ENCODE measurements around the gene CRTAC1.
A peak's percentile ranks its signal among the peaks of the same experiment; 100 is the strongest.

CRTAC1 gene

DNA sequence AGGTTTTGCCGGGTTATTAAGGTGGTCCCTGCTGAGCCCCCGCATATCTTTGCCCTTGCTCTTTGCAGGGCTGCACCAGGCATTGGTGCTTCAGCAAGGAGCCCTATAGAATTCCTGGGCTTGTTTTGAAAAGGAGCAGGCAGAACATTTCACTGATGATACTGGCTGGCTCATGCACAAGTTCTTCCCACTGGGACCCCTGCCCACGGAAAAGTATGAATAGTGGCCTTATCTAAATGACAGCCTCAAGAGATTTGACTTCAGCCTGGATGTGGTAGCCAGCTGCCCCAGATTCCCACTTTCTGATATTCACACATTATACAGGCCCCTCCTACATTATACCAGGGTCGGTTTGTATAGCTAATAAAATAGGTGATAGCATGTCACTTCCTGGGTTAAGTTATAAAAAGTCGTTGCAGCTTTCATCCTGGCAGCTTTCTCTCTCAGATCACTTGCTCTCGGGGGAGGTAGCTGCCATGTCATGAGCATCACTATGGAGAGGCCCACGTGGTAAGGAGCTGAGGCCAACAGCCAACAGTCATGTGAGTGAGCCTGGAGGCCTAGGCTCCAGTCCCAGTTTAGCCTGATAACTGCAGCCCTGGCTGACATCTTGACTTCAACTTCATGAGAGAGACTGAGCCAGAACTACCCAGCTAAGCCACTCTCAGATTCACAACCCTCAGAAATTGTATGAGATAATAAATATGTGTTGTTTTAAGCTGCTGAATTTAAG lies 16.8 kb upstream of the CRTAC1 start:
- Histone ChIP-seq H3K4me3 (ENCODE audit: low read depth, low read length) (no peak overlapping the region), H3K27me3 (ENCODE audit: control insufficient read depth, insufficient read depth, low read length) (peaks cover 25% of the 10 kb centered on the region), H3K4me1 (ENCODE audit: control insufficient read depth, insufficient read depth, low read length) (no peaks in the 10 kb centered on the region), H3K36me3 (ENCODE audit: control insufficient read depth, insufficient read depth, low read length) (no peaks in the 10 kb centered on the region), H3K9me3 (ENCODE audit: control insufficient read depth, insufficient read depth, low read length) (no peaks in the 10 kb centered on the region), H3K9ac (ENCODE audit: low read depth, low read length) (no peak overlapping the region), H3K27ac (ENCODE audit: low read depth, low read length) (no peak overlapping the region)

DNA sequence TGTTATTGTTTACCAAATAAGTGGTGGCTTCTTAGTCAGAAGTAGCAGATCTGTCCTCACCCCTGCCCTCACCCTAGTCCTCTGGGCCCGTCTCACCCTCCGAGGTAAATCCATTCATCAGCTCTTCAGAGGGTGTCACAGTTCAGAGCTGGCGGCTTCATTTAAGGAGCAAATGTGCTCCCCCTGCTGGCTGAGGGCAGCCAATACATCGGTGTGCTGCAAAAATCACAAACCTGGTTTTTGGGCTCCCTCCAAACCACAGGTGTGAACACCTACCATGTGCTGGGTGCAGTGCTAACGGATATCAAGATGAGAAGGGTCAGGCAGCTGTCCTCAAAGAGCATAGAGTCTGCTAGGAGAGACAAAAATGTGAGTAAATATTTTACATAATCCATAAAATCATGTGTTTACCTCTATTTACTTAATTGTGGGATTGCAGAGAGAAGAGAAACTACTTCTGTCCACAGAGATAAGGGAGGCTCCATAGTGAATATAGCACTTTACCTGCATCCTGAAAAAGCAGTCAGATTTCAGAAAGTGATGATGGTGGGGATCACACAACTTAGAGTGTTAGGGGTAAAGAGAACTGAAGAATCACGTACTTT lies 15.5 kb upstream of the CRTAC1 start:
- no peak overlapping the region for H3K4me3 ChIP-seq (ENCODE audit: low read depth, low read length)
- H3K9ac ChIP-seq (ENCODE audit: low read depth, low read length) = no peak overlapping the region
- H3K27me3 ChIP-seq (ENCODE audit: control insufficient read depth, insufficient read depth, low read length) = peaks cover 25% of the 10 kb centered on the region
- no peaks in the 10 kb centered on the region for H3K36me3 ChIP-seq (ENCODE audit: control insufficient read depth, insufficient read depth, low read length)
- H3K4me1 ChIP-seq (ENCODE audit: control insufficient read depth, insufficient read depth, low read length) = no peaks in the 10 kb centered on the region
- no peak overlapping the region for H3K27ac ChIP-seq (ENCODE audit: low read depth, low read length)
- no peaks in the 10 kb centered on the region for H3K9me3 ChIP-seq (ENCODE audit: control insufficient read depth, insufficient read depth, low read length)

DNA sequence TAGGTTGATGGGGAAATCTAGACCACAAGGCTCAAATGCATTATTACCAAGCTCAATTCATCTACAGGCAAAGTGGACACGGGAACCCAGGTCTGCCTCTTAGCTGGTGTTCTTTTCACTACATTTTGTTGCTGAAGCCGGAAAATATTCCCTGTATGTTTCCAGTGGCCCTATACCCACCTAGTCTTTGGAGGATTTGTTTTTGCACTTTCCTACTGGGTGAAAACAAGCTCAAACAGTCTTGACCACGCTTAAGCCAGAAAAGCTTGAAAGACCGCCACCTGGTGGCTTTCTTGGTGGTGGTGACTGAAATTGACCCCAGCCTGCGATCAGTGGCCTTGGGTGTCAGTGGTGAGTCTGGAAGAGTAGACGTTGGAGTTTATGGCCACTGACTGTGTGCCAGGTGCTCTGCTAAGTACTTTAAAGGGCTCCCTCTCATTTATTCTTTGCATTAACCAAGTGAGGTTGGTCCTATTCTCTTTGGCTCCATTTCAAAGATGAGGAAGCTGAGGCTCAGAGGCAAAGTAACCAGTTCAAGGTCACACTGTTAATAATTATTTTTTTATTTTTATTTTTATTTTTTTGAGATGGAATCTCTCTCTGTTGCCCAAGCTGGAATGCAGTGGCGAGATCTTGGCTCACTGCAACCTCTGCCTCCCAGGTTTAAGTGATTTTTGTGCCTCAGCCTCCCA lies 11.1 kb upstream of the CRTAC1 start:
- Histone ChIP-seq H3K27me3 (ENCODE audit: control insufficient read depth, insufficient read depth, low read length) (peaks cover 64% of the 10 kb centered on the region), H3K36me3 (ENCODE audit: control insufficient read depth, insufficient read depth, low read length) (no peaks in the 10 kb centered on the region), H3K9me3 (ENCODE audit: control insufficient read depth, insufficient read depth, low read length) (no peaks in the 10 kb centered on the region), H3K4me3 (ENCODE audit: low read depth, low read length) (no peak overlapping the region), H3K9ac (ENCODE audit: low read depth, low read length) (no peak overlapping the region), H3K4me1 (ENCODE audit: control insufficient read depth, insufficient read depth, low read length) (no peaks in the 10 kb centered on the region), H3K27ac (ENCODE audit: low read depth, low read length) (no peak overlapping the region)

DNA sequence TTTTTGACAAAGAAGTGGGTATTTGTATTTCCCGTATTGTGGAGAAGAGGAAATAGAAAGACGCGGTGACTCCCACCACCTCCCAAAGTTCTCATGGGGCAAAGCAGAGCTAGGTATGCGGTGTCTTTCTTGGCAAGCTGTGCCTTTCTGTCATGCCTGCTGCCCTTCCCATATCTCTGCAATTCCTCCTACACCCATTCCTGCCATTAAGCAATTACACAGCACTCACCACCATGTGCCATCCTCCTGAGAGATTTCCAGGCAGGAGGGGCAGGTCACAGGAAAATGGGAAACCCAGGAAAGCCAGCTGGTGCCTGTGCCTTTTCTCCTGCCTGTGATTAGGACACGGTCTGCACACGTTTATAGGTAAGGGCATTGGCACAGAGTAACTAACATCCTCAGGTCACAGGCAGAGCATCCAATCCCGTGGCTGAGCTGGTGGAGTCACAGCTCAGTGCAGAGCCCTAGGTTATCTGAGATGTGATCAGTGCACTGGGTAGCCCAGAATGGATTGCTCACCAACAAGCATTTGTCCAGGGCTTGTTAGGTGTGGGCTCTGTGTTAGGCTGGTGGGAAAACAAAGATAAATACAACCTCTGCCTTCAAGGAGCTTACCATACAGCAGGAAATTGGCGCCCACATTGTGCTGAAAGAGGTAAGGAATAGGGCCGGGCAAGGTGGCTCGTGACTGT lies 9.4 kb upstream of the CRTAC1 start:
- H3K9ac ChIP-seq (ENCODE audit: low read depth, low read length) = no peak overlapping the region
- no peaks in the 10 kb centered on the region for H3K36me3 ChIP-seq (ENCODE audit: control insufficient read depth, insufficient read depth, low read length)
- no peaks in the 10 kb centered on the region for H3K4me1 ChIP-seq (ENCODE audit: control insufficient read depth, insufficient read depth, low read length)
- H3K27me3 ChIP-seq (ENCODE audit: control insufficient read depth, insufficient read depth, low read length) = peaks cover 73% of the 10 kb centered on the region
- no peak overlapping the region for H3K27ac ChIP-seq (ENCODE audit: low read depth, low read length)
- no peaks in the 10 kb centered on the region for H3K9me3 ChIP-seq (ENCODE audit: control insufficient read depth, insufficient read depth, low read length)
- no peak overlapping the region for H3K4me3 ChIP-seq (ENCODE audit: low read depth, low read length)

DNA sequence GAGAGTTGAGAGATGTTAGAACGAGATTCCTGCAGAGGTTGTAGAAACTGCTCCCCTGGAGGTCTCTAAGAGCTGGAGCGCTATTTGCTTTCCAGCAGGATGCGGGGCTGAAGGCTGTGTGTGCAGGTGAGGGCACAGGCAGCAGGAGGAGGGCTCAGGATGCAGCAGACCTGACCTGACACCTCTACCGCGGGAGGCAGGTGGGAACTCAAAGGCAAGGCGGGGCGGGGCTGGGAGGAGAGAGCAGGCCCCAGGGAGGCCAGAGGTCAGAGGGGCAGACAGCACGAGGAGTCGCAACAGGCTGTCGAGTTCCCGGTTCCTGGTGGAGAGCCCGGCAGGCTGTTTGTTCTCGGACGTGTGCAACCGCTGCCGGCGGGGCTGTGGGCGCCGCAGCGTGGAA lies 7.9 kb upstream of the CRTAC1 start:
- Histone ChIP-seq H3K4me3 (ENCODE audit: low read depth, low read length) (no peak overlapping the region), H3K27me3 (ENCODE audit: control insufficient read depth, insufficient read depth, low read length) (peaks cover 74% of the 10 kb centered on the region), H3K36me3 (ENCODE audit: control insufficient read depth, insufficient read depth, low read length) (no peaks in the 10 kb centered on the region), H3K9me3 (ENCODE audit: control insufficient read depth, insufficient read depth, low read length) (no peaks in the 10 kb centered on the region), H3K27ac (ENCODE audit: low read depth, low read length) (no peak overlapping the region), H3K4me1 (ENCODE audit: control insufficient read depth, insufficient read depth, low read length) (no peaks in the 10 kb centered on the region), H3K9ac (ENCODE audit: low read depth, low read length) (no peak overlapping the region)

DNA sequence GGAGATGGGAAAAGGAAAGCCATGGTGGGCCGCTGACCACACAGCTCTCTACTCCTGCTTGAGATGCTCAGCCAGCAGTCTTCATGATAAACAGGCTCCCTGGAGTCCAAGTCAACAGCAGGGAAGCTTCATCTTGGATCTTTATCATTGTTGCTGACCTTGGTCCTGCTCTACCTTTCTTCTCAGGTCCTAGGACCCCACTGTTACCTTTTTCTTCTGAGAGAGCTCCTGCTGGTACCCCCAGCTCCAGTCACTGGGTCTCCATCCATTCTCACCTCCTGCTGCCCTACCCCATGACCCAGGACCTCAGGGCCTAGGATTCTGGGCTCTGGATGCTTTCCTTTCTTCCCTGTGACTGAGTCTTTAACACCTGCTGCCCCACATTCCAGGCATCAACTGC lies 5.2 kb upstream of the CRTAC1 start:
- Histone ChIP-seq H3K9me3 (ENCODE audit: control insufficient read depth, insufficient read depth, low read length) (no peaks in the 10 kb centered on the region), H3K4me3 (ENCODE audit: low read depth, low read length) (no peak overlapping the region), H3K9ac (ENCODE audit: low read depth, low read length) (no peak overlapping the region), H3K4me1 (ENCODE audit: control insufficient read depth, insufficient read depth, low read length) (no peaks in the 10 kb centered on the region), H3K27me3 (ENCODE audit: control insufficient read depth, insufficient read depth, low read length) (peaks cover 96% of the 10 kb centered on the region), H3K27ac (ENCODE audit: low read depth, low read length) (no peak overlapping the region), H3K36me3 (ENCODE audit: control insufficient read depth, insufficient read depth, low read length) (no peaks in the 10 kb centered on the region)

DNA sequence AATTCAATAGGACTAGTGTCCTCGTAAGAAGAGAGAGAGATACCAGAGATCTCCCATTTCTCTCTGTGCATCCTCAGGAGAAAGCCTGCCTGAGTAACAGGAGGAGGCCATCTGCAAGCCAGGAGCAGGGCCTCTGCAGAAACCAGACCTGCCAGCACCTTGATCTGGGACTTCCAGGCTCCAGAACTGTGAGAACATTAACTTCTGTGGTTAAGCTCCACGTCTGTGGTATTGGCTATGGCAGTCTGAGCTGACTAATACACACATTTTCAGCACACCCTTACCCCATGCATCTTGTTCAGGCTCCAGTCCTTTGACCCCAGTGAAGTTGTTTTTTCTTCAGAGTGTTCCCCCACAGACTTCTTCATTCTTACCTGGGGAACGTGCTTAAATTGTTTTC lies 3.1 kb upstream of the CRTAC1 start:
- H3K4me1 ChIP-seq (ENCODE audit: control insufficient read depth, insufficient read depth, low read length) = peaks cover 2% of the 10 kb centered on the region; the same call in 1 of the 2 replicates
- H3K36me3 ChIP-seq (ENCODE audit: control insufficient read depth, insufficient read depth, low read length) = no peaks in the 10 kb centered on the region
- no peak overlapping the region for H3K9ac ChIP-seq (ENCODE audit: low read depth, low read length)
- H3K27ac ChIP-seq (ENCODE audit: low read depth, low read length) = no peak overlapping the region
- no peaks in the 10 kb centered on the region for H3K9me3 ChIP-seq (ENCODE audit: control insufficient read depth, insufficient read depth, low read length)
- H3K27me3 ChIP-seq (ENCODE audit: control insufficient read depth, insufficient read depth, low read length) = peaks cover 96% of the 10 kb centered on the region
- H3K4me3 ChIP-seq (ENCODE audit: low read depth, low read length) = no peak overlapping the region

DNA sequence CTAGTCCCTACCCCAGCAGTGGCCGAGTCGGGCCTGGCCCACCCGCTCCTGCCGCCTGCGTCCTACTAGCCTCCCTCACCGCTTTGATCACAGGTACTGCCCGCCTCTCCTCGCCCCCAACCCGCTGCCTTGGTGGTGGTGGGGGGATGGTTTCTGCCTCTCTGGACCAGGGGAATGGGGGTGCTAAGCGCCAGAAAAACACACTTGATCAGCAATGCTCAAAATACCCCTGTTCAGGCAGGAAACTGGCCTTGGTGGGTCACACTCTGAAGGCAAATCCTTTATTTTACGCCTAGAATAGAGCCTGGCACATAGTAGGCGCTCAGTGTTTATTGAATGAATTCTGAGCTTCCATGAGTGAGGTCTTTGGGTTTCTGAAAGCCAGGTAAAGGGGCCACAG lies 1.0 kb upstream of the CRTAC1 start:
- no peak overlapping the region for H3K9ac ChIP-seq (ENCODE audit: low read depth, low read length)
- H3K4me3 ChIP-seq (ENCODE audit: low read depth, low read length) = peak overlapping the region; percentile 70; the same call in 1 of the 2 replicates
- H3K27ac ChIP-seq (ENCODE audit: low read depth, low read length) = no peak overlapping the region
- H3K27me3 ChIP-seq (ENCODE audit: control insufficient read depth, insufficient read depth, low read length) = peaks cover 88% of the 10 kb centered on the region
- no peaks in the 10 kb centered on the region for H3K9me3 ChIP-seq (ENCODE audit: control insufficient read depth, insufficient read depth, low read length)
- peaks cover 2% of the 10 kb centered on the region; the same call in 1 of the 2 replicates for H3K4me1 ChIP-seq (ENCODE audit: control insufficient read depth, insufficient read depth, low read length)
- H3K36me3 ChIP-seq (ENCODE audit: control insufficient read depth, insufficient read depth, low read length) = no peaks in the 10 kb centered on the region

DNA sequence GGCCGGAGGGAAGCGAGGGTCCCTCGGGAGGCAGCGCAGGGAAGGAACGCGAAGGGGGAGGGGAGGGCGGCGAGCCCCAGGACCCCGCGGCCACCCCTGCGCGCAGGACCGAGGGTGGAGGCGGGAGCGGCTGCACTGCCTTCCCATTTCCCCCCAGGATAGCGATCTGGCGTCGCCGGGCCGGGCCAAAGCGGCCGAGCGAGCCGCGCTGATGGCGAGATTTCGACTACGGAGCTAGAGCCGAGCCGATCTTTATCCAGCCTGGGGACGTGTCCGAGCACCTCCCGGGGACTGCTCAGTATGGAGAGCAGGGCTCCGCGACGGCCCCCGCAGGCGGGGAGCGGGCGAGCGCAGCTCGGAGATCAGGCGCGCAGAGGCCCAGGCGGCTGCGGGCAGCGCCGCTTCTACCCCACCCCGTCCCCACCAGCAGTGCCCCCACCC lies 590 bp upstream of the CRTAC1 start:
- no peaks in the 10 kb centered on the region for H3K36me3 ChIP-seq (ENCODE audit: control insufficient read depth, insufficient read depth, low read length)
- peaks cover 2% of the 10 kb centered on the region; the same call in 1 of the 2 replicates for H3K4me1 ChIP-seq (ENCODE audit: control insufficient read depth, insufficient read depth, low read length)
- H3K9ac ChIP-seq (ENCODE audit: low read depth, low read length) = no peak overlapping the region
- H3K4me3 ChIP-seq (ENCODE audit: low read depth, low read length) = peak overlapping the region; percentile 70
- H3K9me3 ChIP-seq (ENCODE audit: control insufficient read depth, insufficient read depth, low read length) = no peaks in the 10 kb centered on the region
- no peak overlapping the region for H3K27ac ChIP-seq (ENCODE audit: low read depth, low read length)
- H3K27me3 ChIP-seq (ENCODE audit: control insufficient read depth, insufficient read depth, low read length) = peaks cover 86% of the 10 kb centered on the region

DNA sequence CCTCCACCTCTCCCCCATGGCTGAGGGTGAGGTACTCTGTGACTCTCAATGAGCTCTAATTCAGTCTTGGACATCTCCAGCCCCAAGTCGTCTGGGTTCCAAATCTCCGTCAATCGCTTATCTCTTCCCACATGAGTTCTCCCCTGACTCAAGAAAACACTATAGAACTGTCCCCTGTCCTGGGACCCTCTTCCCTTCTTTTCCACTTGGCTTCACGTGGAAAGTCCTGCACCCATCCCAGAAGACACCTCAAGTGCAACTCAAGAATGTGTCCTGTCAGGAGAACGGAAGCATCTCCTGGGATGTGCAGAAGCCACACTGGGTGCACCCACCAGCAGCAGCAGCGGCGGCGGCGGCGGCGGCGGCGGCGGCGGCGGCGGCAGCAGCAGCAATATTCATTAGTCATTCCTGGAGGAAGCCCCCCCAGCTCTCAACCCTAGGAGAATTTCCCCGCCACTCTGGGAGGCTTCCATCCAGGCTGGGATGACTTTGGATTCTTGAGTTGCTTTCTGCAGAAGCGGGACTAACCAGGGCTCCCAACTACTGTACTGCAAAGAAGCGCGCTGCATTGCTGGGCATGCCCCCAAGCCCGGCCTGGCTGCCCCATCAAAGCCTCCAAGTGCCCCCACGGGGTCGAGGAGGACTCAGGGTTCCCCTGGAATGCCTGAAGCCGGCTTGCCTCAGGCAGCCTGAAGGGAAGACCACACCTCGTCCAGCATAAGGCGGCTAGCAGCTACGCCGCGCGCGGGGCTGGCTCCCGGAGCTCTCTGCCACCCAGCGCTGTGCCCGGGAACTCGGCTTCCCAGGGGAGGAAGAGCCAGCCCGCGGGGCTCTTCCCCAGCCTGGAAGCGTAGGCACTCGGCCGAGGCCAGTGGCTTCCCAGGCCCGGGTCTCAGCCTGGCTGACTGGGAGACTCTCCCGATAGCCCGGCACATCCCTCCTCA lies 1.0 kb downstream of the CRTAC1 start:
- peaks cover 72% of the 10 kb centered on the region for H3K27me3 ChIP-seq (ENCODE audit: control insufficient read depth, insufficient read depth, low read length)
- no peaks in the 10 kb centered on the region for H3K9me3 ChIP-seq (ENCODE audit: control insufficient read depth, insufficient read depth, low read length)
- no peak overlapping the region for H3K27ac ChIP-seq (ENCODE audit: low read depth, low read length)
- peaks cover 2% of the 10 kb centered on the region; the same call in 1 of the 2 replicates for H3K4me1 ChIP-seq (ENCODE audit: control insufficient read depth, insufficient read depth, low read length)
- H3K4me3 ChIP-seq (ENCODE audit: low read depth, low read length) = peak overlapping the region; percentile 70
- H3K9ac ChIP-seq (ENCODE audit: low read depth, low read length) = no peak overlapping the region
- no peaks in the 10 kb centered on the region for H3K36me3 ChIP-seq (ENCODE audit: control insufficient read depth, insufficient read depth, low read length)
